Thyroid gland (tissue), 4 donors: ENCODE data around the gene NUSAP1. TPM values are rescaled to one million over a fixed set of nuclear protein-coding genes. Genes with fewer than 3 reads are reported as not detected.
"Not testable (repeated sequence)": the region's sequence is repeated elsewhere in the genome, so short reads cannot be mapped to it uniquely, and the experiment has no call there.

ENCODE experiments used
- DNase-seq, 2 donors: peaks; one replicate each; pipeline ENCODE4 v3.0.0-alpha.2; 2019
- H3K27ac ChIP-seq, 3 donors: fragments of 200-600 bp; sonication (generic); 1 replicate in 2 of 3; 2 replicates in 1 of 3; pipeline ENCODE4 v1.5.1; 2016 to 2019; ENCODE audit warnings: mild to moderate bottlenecking in 1 of 3, moderate library complexity in 1 of 3
- H3K27me3 ChIP-seq: fragments of 200-600 bp; sonication (generic); one replicate; pipeline ENCODE4 v1.5.1; 2019
- H3K36me3 ChIP-seq, 2 donors: fragments of 200-600 bp; sonication (generic); one replicate each; pipeline ENCODE4 v1.5.1; 2016 to 2019
- H3K4me1 ChIP-seq, 2 donors: fragments of 200-600 bp; sonication (generic); one replicate each; pipeline ENCODE4 v1.5.1; 2017 to 2019
- H3K4me3 ChIP-seq, 3 donors: fragments of 200-600 bp; sonication (generic); replicated peaks in 1 of 3; 1 replicate in 2 of 3; 2 replicates in 1 of 3; pipeline ENCODE4 v1.5.1; 2016; ENCODE audit warnings: mild to moderate bottlenecking in 1 of 3
- H3K9me3 ChIP-seq: fragments of 200-600 bp; sonication (generic); one replicate; pipeline ENCODE4 v1.5.1; 2017
- POLR2A ChIP-seq, 2 donors: fragments of 450-650 bp; IDR thresholded peaks; one replicate each; pipeline ENCODE4 v1.6.1; 2017; ENCODE audit warnings: antibody characterized with exemption in 2 of 2, mild to moderate bottlenecking in 2 of 2, moderate library complexity in 1 of 2
- WGBS, 2 donors: methylation state at CpG; one replicate each; pipeline ENCODE4 v1.1.5; 2017; 5-methylcytosine and 5-hydroxymethylcytosine counted together
- intact Hi-C: fragments of 100-400 bp; cut with DNase I; formaldehyde crosslinking; loops from one replicate; pipeline ENCODE4 v1.15.1; 2023
- total RNA-seq, 4 donors: library from RNA; depleted of rRNA; stranded (reverse); fragments of >200 nt; gene quantifications; one replicate each; pipeline ENCODE4 v1.2.3, GENCODE V29; 2016
- TF ChIP-seq, protein P1 (sequence below), 6 experiments: fragments of 200-600 bp in 3 of 6; fragments of 450-650 bp in 3 of 6; sonication (generic) in 3 of 6; IDR thresholded peaks; one replicate each; pipeline ENCODE4 v1.5.1; 2016 to 2019; ENCODE audit warnings: antibody characterized with exemption in 6 of 6, mild to moderate bottlenecking in 2 of 6, inconsistent platforms in 1 of 6, moderate library complexity in 1 of 6

NUSAP1 gene
- total RNA-seq, 4 donors from 2014 or later: 0.89 to 8.1 (median 1.6) TPM

DNA sequence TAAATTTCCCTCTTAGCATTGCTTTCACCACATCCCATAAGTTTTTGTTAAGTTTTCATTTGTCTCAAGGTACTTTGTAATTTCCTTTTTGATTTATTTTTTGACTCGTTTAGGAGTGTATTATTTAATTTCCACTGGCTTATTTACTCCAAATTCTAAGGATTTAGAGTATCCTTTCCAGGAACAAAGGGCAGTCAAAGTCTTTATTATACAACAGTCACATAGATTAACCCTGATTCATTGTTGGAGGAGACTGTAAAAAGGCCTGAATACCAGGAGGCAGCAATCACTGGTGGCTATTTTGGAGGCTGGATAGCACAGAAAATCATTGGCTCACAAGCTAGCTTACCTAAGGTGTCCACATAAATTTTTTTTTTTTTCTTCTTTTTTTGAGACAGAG, 40.2 kb upstream of the NUSAP1 start:
- H3K36me3 ChIP-seq: peaks cover 4 to 19% of the 10 kb centered on the region in 2 donors
- no peaks in the 10 kb centered on the region for H3K27me3 ChIP-seq
- intact Hi-C loops: no loop called here
- TF ChIP-seq, protein P1, sequence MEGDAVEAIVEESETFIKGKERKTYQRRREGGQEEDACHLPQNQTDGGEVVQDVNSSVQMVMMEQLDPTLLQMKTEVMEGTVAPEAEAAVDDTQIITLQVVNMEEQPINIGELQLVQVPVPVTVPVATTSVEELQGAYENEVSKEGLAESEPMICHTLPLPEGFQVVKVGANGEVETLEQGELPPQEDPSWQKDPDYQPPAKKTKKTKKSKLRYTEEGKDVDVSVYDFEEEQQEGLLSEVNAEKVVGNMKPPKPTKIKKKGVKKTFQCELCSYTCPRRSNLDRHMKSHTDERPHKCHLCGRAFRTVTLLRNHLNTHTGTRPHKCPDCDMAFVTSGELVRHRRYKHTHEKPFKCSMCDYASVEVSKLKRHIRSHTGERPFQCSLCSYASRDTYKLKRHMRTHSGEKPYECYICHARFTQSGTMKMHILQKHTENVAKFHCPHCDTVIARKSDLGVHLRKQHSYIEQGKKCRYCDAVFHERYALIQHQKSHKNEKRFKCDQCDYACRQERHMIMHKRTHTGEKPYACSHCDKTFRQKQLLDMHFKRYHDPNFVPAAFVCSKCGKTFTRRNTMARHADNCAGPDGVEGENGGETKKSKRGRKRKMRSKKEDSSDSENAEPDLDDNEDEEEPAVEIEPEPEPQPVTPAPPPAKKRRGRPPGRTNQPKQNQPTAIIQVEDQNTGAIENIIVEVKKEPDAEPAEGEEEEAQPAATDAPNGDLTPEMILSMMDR (IDR thresholded peaks at IDR 0.05): no peak
- TF ChIP-seq POLR2A (IDR thresholded peaks at IDR 0.05): no peak
- H3K27ac ChIP-seq: no peak overlapping the region
- no peaks in the 10 kb centered on the region for H3K9me3 ChIP-seq
- no peak overlapping the region for H3K4me3 ChIP-seq
- WGBS, 2 donors: 77 to 80% methylated on average over 1 of the region's 1 CpG
- H3K4me1 ChIP-seq: no peaks in the 10 kb centered on the region
- DNase-seq: no peak

DNA sequence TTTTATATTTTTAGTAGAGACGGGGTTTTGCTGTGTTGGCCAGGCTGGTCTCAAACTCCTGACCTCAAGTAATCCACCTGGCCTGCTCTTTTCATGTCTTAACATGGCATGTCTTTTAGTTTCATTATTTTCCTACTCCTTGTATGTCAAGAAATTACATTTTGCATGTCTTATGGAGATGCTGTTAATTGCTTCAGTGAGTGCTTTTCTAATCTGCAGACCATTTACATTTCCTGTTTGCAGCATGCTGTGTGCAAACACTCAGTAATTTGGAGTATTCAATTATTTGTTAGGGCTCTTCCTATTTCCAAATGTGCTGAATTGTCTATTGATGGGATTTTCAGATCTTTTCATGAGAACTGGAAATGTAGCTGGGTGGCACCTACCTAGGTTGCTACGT, 31.5 kb upstream of the NUSAP1 start:
- 97 to 98% methylated on average over 2 of the region's 2 CpGs for WGBS, 2 donors
- H3K4me3 ChIP-seq, H3K9me3 ChIP-seq, H3K27me3 ChIP-seq, H3K27ac ChIP-seq, H3K4me1 ChIP-seq, DNase-seq, intact Hi-C loops: not testable (repeated sequence)
- H3K36me3 ChIP-seq: peaks cover 4 to 21% of the 10 kb centered on the region in 2 donors

DNA sequence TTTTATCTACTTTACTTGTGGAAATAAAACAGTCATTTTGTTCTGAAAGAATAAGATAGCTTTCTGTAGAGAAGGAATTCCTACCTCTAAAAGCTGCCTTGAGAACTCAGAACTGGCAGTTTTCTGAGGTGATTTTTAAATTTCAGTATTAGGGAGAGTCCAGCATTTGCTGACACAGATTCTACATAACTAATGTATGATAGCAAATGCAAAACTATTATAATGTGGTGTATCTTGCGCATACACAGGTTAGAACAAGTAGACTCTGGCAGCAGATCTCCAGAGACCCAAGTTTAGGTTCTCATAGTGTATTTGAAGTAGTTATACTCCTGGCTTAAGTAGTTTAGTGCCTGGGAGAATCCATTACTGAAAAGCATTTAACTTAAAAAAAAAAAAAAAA, 31.1 kb upstream of the NUSAP1 start:
- DNase-seq: no peak
- H3K4me3 ChIP-seq: no peak overlapping the region
- intact Hi-C loops: no loop called here
- peaks cover 4 to 8% of the 10 kb centered on the region in 2 donors for H3K4me1 ChIP-seq
- 96 to 100% methylated on average over 1 of the region's 1 CpG for WGBS, 2 donors
- no peaks in the 10 kb centered on the region for H3K27me3 ChIP-seq
- peaks cover 2 to 21% of the 10 kb centered on the region in 2 donors for H3K36me3 ChIP-seq
- no peaks in the 10 kb centered on the region for H3K9me3 ChIP-seq
- no peak overlapping the region for H3K27ac ChIP-seq
- no peak for TF ChIP-seq POLR2A (IDR thresholded peaks at IDR 0.05)
- TF ChIP-seq, protein P1 (IDR thresholded peaks at IDR 0.05): no peak

DNA sequence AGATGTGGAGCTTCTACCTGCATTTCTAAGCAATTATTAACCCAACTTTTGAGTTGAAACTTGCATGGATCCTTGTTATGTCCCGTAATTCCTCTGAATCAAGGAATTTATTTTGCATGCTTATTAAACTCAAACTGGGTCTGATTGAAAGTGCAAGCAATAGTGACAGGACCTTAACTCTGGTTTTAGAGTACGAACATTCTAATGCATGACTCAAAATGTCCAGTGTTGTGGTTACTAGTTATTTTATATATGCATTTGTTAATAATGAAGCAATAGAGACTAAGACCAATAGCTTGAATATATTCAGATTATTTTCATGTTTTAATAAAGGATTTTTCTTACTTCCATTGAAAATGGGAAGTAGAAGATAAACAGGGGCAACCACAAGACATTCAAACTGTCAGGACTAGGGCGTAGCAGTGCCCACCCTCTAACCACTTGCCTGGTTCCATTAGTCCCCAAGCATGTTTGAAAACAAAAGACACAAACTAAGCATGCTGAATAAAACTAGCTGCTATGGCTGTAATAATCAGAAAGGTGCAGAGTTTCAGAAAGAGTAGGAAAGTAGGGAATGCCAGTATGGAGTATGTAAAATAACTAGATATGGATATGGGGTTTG, 28.4 kb upstream of the NUSAP1 start:
- Histone ChIP-seq H3K4me3 (no peak overlapping the region), H3K4me1 (peaks cover 4 to 8% of the 10 kb centered on the region in 2 donors), H3K9me3 (no peaks in the 10 kb centered on the region), H3K36me3 (peaks cover 0 to 1% of the 10 kb centered on the region in 2 donors), H3K27ac (no peak overlapping the region), H3K27me3 (no peaks in the 10 kb centered on the region)
- intact Hi-C loops: no loop called here
- 93 to 98% methylated on average over 3 of the region's 3 CpGs for WGBS, 2 donors
- no peak for DNase-seq
- no peak for TF ChIP-seq POLR2A (IDR thresholded peaks at IDR 0.05)
- TF ChIP-seq, protein P1 (IDR thresholded peaks at IDR 0.05): no peak

DNA sequence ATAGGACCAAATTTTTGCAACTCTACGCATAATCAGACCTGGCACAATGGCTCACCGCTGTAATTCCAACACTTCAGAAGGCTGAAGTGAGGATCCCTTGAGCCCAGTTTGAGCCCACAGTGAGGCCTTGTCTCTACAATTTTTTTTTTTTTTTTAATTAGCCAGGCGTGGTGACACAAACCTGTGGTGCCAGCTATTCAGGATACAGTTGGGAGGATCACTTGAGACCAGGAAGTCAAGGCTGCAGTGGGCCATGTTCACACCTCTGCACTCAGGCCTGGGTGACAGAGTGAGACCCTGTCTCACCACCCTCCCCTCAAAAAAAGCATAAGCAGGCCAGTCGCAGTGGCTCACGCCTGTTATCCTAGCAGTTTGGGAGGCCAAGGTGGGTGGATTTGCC, 25.0 kb upstream of the NUSAP1 start:
- Histone ChIP-seq H3K9me3 (no peaks in the 10 kb centered on the region), H3K36me3 (no peaks in the 10 kb centered on the region), H3K27me3 (no peaks in the 10 kb centered on the region), H3K27ac (no peak overlapping the region), H3K4me1 (peaks cover 4 to 8% of the 10 kb centered on the region in 2 donors), H3K4me3 (no peak overlapping the region)
- WGBS, 2 donors: 86 to 88% methylated on average over 5 of the region's 5 CpGs
- no peak for DNase-seq
- no peak for TF ChIP-seq POLR2A (IDR thresholded peaks at IDR 0.05)
- TF ChIP-seq, protein P1 (IDR thresholded peaks at IDR 0.05): no peak
- intact Hi-C loops: no loop called here
